Lower leg skin (tissue), 4 donors: Measurements from ENCODE around the gene ZNF91. TPM values are rescaled to one million over a fixed set of nuclear protein-coding genes. Genes with fewer than 3 reads are reported as not detected.
A peak's percentile ranks its signal among the peaks of the same experiment; 100 is the strongest.

Source experiments
- DNase-seq, 2 donors: peaks; one replicate each; pipeline ENCODE4 v3.0.0-alpha.2; 2019; ENCODE audit warnings: low spot score in 2 of 2
- H3K4me3 ChIP-seq: fragments of 200-600 bp; sonication (generic); 2 replicates; pipeline ENCODE4 v1.5.1; 2017; ENCODE audit warnings: mild to moderate bottlenecking, low read depth; ENCODE audit not compliant: poor library complexity, severe bottlenecking
- POLR2A ChIP-seq, 2 donors: fragments of 450-650 bp; IDR thresholded peaks; one replicate each; pipeline ENCODE4 v1.6.1; 2016 to 2017; ENCODE audit warnings: antibody characterized with exemption in 2 of 2, mild to moderate bottlenecking in 1 of 2, moderate library complexity in 1 of 2
- WGBS, 2 donors: methylation state at CpG; one replicate each; pipeline ENCODE4 v1.1.5; 2018; 5-methylcytosine and 5-hydroxymethylcytosine counted together
- intact Hi-C: fragments of 100-400 bp; cut with DNase I; formaldehyde crosslinking; loops from one replicate; pipeline ENCODE4 v1.15.0; 2023; ENCODE audit warnings: low total_unique reads
- total RNA-seq, 4 donors: library from RNA; depleted of rRNA; stranded (reverse); fragments of >200 nt; gene quantifications; one replicate each; pipeline ENCODE4 v1.1.0, GENCODE V29; 2016
- TF ChIP-seq, protein P1 (sequence below), 3 donors: fragments of 450-650 bp; IDR thresholded peaks; one replicate each; pipeline ENCODE4 v1.5.1; 2016; ENCODE audit warnings: antibody characterized with exemption in 3 of 3, mild to moderate bottlenecking in 3 of 3, moderate library complexity in 2 of 3

The ZNF91 gene
- 10 to 100 TPM; 36.7 to 82.9 (median 50.7) TPM for total RNA-seq

DNA sequence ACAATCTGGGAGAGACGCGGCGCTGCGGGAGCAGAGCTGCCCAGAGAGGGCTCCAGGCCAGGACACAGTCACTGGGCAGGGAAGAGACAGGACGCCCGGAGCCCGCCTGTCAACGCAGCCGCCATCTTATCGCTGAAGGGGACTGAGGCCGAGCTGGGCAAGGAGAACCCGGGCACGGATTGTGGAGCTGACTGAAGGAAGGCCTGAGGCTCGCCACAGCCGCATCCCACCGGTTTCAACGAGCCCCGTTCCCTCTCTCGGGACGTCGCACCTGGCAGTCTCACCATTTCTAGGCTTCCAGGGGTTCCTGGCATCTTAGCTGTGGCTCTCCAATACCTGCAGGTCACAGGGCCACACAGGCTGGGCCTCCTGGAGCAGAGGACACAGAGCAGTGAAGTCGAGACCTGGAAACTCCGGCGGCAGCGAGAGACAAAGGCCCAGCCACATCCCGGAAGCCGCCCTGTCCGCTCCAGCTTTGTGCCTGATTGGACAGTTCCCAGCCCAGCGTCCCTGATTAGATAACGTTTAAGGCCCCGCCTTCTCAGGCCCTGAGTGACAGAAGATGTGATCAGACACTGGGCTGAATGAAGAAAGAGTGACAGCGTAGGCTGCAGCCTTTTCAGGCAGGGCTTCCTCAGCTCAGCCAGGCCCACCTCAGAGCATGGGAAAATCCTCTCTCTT is at the start of gene ZNF91:
Gene ZNF91, minus strand, starts transcription at position 431 of the 681 bp plus-strand sequence. Its CDS starts 117 bp downstream, at position 314.
- DNase-seq: peak; percentile 98 to 99
- TF ChIP-seq, protein P1, sequence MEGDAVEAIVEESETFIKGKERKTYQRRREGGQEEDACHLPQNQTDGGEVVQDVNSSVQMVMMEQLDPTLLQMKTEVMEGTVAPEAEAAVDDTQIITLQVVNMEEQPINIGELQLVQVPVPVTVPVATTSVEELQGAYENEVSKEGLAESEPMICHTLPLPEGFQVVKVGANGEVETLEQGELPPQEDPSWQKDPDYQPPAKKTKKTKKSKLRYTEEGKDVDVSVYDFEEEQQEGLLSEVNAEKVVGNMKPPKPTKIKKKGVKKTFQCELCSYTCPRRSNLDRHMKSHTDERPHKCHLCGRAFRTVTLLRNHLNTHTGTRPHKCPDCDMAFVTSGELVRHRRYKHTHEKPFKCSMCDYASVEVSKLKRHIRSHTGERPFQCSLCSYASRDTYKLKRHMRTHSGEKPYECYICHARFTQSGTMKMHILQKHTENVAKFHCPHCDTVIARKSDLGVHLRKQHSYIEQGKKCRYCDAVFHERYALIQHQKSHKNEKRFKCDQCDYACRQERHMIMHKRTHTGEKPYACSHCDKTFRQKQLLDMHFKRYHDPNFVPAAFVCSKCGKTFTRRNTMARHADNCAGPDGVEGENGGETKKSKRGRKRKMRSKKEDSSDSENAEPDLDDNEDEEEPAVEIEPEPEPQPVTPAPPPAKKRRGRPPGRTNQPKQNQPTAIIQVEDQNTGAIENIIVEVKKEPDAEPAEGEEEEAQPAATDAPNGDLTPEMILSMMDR (IDR thresholded peaks at IDR 0.05): no peak
- TF ChIP-seq POLR2A (IDR thresholded peaks at IDR 0.05): no peak
- peak within 1 kb of the TSS; percentile 77 for H3K4me3 ChIP-seq
- intact Hi-C loops: no loop called here
- 0 to 1% methylated on average over 29 to 30 of the region's 32 CpGs for WGBS, 2 donors

GRCh38 chr19:23440791-23441190 is 45.5 kb upstream of the ZNF91 start:
- intact Hi-C loops: no loop called here
- 72% methylated on average over 9 of the region's 9 CpGs for WGBS, 2 donors
- DNase-seq: no peak
- no peak for TF ChIP-seq POLR2A (IDR thresholded peaks at IDR 0.05)
- TF ChIP-seq, protein P1 (IDR thresholded peaks at IDR 0.05): no peak
- H3K4me3 ChIP-seq: no peak overlapping the region

DNA sequence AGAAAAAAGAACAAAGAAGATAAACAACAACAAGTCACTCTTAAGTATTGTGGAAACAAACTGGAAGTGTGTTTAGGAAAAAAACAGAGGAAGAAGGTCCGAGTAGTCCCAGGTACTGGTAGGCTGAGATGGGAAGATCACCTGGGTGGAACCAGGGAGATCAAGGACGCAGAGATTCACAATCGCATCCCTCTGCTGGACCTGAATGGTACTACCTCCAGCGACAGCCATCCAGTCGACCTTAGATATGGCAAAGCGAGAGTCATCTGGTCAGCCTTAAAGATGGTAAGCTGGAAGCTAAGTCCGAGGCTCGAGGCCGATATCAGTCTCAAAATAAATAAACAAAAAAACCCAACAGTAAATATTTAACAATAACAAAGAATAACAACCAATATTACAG is 44.9 kb upstream of the ZNF91 start:
- intact Hi-C loops: no loop called here
- no peak for TF ChIP-seq POLR2A (IDR thresholded peaks at IDR 0.05)
- TF ChIP-seq, protein P1 (IDR thresholded peaks at IDR 0.05): no peak
- WGBS, 2 donors: 83 to 89% methylated on average over 9 of the region's 9 CpGs
- no peak overlapping the region for H3K4me3 ChIP-seq
- no peak for DNase-seq

DNA sequence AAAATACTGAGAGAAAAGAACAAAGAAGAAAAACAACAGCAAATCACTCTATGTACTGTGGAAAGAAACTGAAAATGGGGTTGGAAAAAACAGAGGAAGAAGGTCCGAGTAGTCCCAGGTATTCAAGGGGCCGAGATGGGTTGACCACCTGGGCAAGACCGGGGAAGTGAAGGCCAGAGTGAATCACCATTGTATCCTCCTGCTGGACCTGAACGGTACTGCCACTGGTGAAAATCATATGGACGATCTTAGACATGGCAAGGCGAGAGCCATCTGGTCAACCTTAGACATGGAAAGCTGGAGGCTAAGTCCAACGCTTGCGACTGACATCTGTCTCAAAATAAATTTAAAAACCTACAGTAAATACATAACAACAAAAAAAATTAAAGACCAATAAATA is 44.4 kb upstream of the ZNF91 start:
- 86% methylated on average over 8 of the region's 8 CpGs for WGBS, 2 donors
- H3K4me3 ChIP-seq: no peak overlapping the region
- TF ChIP-seq, protein P1 (IDR thresholded peaks at IDR 0.05): no peak
- no peak for TF ChIP-seq POLR2A (IDR thresholded peaks at IDR 0.05)
- DNase-seq: no peak
- intact Hi-C loops: no loop called here

- WGBS, 2 donors: 72 to 77% methylated on average over 4 of the region's 4 CpGs
- intact Hi-C loops: no loop called here
- no peak for TF ChIP-seq POLR2A (IDR thresholded peaks at IDR 0.05)
- TF ChIP-seq, protein P1 (IDR thresholded peaks at IDR 0.05): no peak
- no peak for DNase-seq
- H3K4me3 ChIP-seq: no peak overlapping the region
Observed at GRCh38 chr19:23437901-23438300, 42.6 kb upstream of the ZNF91 start.

- WGBS, 2 donors: 85 to 86% methylated on average over 4 of the region's 4 CpGs
- DNase-seq: peak in 1 of 2 donors; percentile 25
- TF ChIP-seq, protein P1 (IDR thresholded peaks at IDR 0.05): no peak
- TF ChIP-seq POLR2A (IDR thresholded peaks at IDR 0.05): no peak
- no peak overlapping the region for H3K4me3 ChIP-seq
- intact Hi-C loops: no loop called here
Observed at GRCh38 chr19:23436944-23437343, 41.7 kb upstream of the ZNF91 start.
